HL-60 (cell line): ENCODE results near the gene GPRASP3.
A peak's percentile ranks its signal among the peaks of the same experiment; 100 is the strongest.

Experiments
- DNase-seq, 2 experiments: peaks; one replicate each; pipeline ENCODE4 v3.0.0-alpha.2; 2010 to 2020; ENCODE audit warnings: low read depth in 1 of 2, low spot score in 1 of 2
- H3K27ac ChIP-seq: fragments of 250-450 bp; sonication (Bioruptor Pico); replicated peaks from 2 replicates; pipeline ENCODE4 v1.5.1; 2020; ENCODE audit warnings: mild to moderate bottlenecking, moderate library complexity
- H3K27me3 ChIP-seq: fragments of 250-450 bp; sonication (Bioruptor Pico); 2 replicates; pipeline ENCODE4 v1.5.1; 2021; ENCODE audit warnings: mild to moderate bottlenecking, moderate library complexity; ENCODE audit not compliant: insufficient read depth, poor library complexity, severe bottlenecking
- H3K4me3 ChIP-seq: replicated peaks from 2 replicates; pipeline ENCODE4 v1.5.1; 2011; ENCODE audit warnings: mild to moderate bottlenecking, control low read depth, low read length; ENCODE audit not compliant: insufficient read depth
- GABPA ChIP-seq: IDR thresholded peaks from 2 replicates; pipeline ENCODE4 v1.6.1; 2012; ENCODE audit warnings: low read depth
- POLR2AphosphoS5 ChIP-seq: IDR thresholded peaks from 2 replicates; pipeline ENCODE4 v1.6.1; 2012; ENCODE audit warnings: low read depth
- SPI1 ChIP-seq: IDR thresholded peaks from 2 replicates; pipeline ENCODE4 v1.6.1; 2012; ENCODE audit warnings: low read depth, mild to moderate bottlenecking, borderline replicate concordance
- TF ChIP-seq, protein P1 (sequence below): IDR thresholded peaks from 2 replicates; pipeline ENCODE4 v1.6.1; 2012; ENCODE audit warnings: low read depth; ENCODE audit not compliant: insufficient replicate concordance
- TF ChIP-seq, protein P2 (sequence below): IDR thresholded peaks from one replicate; pipeline ENCODE4 v1.5.1; 2011; ENCODE audit warnings: low read length, control low read depth, inconsistent platforms; ENCODE audit not compliant: insufficient read depth

Gene GPRASP3

DNA sequence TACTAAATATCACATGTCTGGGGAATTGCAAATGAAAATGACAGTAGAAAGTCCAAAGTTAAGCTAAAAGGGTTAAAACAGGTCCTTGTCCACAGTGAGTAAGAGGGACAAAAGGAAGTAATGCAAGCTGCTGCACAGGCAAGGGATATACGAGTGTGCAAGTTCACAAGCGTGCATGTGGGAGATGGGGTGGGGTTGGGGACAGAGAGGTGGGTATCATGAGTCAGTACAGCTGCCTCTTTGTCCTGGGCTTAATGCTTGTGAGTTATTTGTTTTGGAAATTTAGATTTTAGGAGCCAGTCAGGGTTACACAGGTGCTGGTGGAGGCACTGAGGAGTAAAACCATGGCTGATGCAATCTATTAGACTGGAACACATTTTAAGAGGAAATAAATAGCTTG, 11.6 kb upstream of the GPRASP3 start:
- DNase-seq, result no peak
- no peak overlapping the region for H3K4me3 ChIP-seq
- H3K27ac ChIP-seq, result no peak overlapping the region
- TF ChIP-seq POLR2AphosphoS5 (no peak), GABPA (no peak), SPI1 (no peak)
- TF ChIP-seq, protein P1, sequence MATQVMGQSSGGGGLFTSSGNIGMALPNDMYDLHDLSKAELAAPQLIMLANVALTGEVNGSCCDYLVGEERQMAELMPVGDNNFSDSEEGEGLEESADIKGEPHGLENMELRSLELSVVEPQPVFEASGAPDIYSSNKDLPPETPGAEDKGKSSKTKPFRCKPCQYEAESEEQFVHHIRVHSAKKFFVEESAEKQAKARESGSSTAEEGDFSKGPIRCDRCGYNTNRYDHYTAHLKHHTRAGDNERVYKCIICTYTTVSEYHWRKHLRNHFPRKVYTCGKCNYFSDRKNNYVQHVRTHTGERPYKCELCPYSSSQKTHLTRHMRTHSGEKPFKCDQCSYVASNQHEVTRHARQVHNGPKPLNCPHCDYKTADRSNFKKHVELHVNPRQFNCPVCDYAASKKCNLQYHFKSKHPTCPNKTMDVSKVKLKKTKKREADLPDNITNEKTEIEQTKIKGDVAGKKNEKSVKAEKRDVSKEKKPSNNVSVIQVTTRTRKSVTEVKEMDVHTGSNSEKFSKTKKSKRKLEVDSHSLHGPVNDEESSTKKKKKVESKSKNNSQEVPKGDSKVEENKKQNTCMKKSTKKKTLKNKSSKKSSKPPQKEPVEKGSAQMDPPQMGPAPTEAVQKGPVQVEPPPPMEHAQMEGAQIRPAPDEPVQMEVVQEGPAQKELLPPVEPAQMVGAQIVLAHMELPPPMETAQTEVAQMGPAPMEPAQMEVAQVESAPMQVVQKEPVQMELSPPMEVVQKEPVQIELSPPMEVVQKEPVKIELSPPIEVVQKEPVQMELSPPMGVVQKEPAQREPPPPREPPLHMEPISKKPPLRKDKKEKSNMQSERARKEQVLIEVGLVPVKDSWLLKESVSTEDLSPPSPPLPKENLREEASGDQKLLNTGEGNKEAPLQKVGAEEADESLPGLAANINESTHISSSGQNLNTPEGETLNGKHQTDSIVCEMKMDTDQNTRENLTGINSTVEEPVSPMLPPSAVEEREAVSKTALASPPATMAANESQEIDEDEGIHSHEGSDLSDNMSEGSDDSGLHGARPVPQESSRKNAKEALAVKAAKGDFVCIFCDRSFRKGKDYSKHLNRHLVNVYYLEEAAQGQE, result no peak
- TF ChIP-seq, protein P2, sequence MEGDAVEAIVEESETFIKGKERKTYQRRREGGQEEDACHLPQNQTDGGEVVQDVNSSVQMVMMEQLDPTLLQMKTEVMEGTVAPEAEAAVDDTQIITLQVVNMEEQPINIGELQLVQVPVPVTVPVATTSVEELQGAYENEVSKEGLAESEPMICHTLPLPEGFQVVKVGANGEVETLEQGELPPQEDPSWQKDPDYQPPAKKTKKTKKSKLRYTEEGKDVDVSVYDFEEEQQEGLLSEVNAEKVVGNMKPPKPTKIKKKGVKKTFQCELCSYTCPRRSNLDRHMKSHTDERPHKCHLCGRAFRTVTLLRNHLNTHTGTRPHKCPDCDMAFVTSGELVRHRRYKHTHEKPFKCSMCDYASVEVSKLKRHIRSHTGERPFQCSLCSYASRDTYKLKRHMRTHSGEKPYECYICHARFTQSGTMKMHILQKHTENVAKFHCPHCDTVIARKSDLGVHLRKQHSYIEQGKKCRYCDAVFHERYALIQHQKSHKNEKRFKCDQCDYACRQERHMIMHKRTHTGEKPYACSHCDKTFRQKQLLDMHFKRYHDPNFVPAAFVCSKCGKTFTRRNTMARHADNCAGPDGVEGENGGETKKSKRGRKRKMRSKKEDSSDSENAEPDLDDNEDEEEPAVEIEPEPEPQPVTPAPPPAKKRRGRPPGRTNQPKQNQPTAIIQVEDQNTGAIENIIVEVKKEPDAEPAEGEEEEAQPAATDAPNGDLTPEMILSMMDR, result no peak
- no peaks in the 10 kb centered on the region for H3K27me3 ChIP-seq

DNA sequence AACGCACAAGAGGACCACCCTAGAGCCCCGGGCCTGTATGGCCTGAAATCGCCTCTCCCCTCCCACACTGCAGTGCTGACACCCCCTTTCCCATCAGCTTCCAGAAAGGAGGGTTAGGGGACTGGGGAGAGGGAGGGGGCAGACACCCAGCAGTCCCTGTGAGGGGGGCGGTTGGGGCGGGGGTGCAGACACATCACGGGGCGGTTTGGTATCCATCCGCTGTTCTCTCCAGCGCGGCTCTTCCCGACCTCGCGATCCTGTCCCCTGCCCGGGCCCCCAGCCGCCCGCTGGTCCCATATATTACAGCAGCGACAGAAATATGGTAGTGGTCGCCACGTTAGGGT, 8.7 kb upstream of the GPRASP3 start:
- no peak for DNase-seq
- Histone ChIP-seq H3K27ac (no peak overlapping the region), H3K4me3 (no peak overlapping the region), H3K27me3 (no peaks in the 10 kb centered on the region)
- TF ChIP-seq SPI1, result no peak
- TF ChIP-seq, protein P2, result no peak
- TF ChIP-seq GABPA, result no peak
- TF ChIP-seq, protein P1, result no peak
- no peak for TF ChIP-seq POLR2AphosphoS5

DNA sequence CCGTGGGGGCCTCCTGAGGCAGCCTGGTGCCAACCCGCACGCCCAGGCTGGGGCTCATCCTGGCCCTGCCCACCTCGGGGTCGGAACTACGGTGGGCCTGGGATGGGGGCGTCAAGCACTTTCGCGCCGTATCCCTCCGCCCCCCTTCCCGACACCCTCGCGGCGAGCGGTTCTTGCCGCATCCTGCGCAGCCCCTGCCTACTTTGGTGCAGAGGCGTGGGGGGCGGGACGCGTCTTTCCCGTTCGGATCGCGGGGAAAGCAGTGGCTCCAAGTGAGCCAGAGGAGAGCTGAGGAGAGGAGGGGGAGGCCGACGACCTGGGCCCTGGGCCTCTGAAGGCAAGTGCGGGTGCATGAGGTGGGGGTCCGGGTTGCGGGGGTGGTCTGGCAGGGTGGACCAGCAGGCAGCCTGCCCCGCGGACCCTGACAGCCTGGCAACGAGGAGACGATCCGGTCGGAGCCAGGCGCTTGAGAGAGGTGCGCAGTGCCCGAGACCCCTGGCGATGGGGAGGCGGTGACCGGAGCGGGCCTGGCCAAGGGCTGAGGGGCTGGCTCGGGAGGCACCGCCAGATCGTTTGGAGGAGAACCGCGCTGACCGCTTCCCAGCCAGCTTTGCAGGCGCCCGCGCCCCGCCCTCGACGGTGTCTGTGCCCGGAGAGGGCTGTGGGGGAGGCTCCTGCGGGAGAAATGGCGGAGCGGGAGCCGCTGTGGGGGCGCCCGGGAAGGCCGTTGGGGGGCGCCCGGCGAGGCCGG, 8.2 kb upstream of the GPRASP3 start, which contains the start of gene GPRASP2:
Gene GPRASP2, plus strand, starts transcription at position 233 of the 751 bp plus-strand sequence. CDS start 2,422 bp downstream, outside the sequence.
- TF ChIP-seq GABPA (no peak), POLR2AphosphoS5 (no peak), SPI1 (no peak)
- TF ChIP-seq, protein P1, result no peak
- TF ChIP-seq, protein P2, result no peak
- peaks cover under 1% of the 10 kb centered on the region for H3K27me3 ChIP-seq
- no peak for DNase-seq
- H3K27ac ChIP-seq, result no peak within 1 kb of the TSS
- H3K4me3 ChIP-seq, result peak within 1 kb of the TSS; percentile 32
